GM12878 (cell line): ENCODE measurements around the gene MROH2A.

Experiments
- CHD1 ChIP-seq: IDR thresholded peaks from 2 replicates; pipeline ENCODE4 v1.6.1; 2012; ENCODE audit warnings: low read depth, low read length, improper control_type of control experiment
- EZH2 ChIP-seq: IDR thresholded peaks from 2 replicates; pipeline ENCODE4 v1.6.1; 2012; ENCODE audit warnings: low read depth, mild to moderate bottlenecking, control low read depth, inconsistent platforms, low read length, borderline replicate concordance; ENCODE audit not compliant: control insufficient read depth
- KDM1A ChIP-seq: fragments of 200-600 bp; sonication (generic); IDR thresholded peaks from 2 replicates; pipeline ENCODE4 v1.6.1; 2016; ENCODE audit warnings: borderline replicate concordance
- MTA2 ChIP-seq: fragments of 450-650 bp; IDR thresholded peaks from 2 replicates; pipeline ENCODE4 v1.6.1; 2016; ENCODE audit warnings: low read depth, mild to moderate bottlenecking, moderate library complexity
- MXI1 ChIP-seq: fragments of 150-350 bp; IDR thresholded peaks from 2 replicates; pipeline ENCODE4 v1.6.1; 2011; ENCODE audit warnings: low read depth, mild to moderate bottlenecking, inconsistent platforms, low read length, improper control_type of control experiment
- PML ChIP-seq: IDR thresholded peaks from 2 replicates; pipeline ENCODE4 v1.6.1; 2012; ENCODE audit warnings: low read length, inconsistent platforms
- RB1 ChIP-seq: fragments of 450-650 bp; formaldehyde crosslinking; IDR thresholded peaks from 2 replicates; pipeline ENCODE4 v1.6.1; 2017; ENCODE audit warnings: mild to moderate bottlenecking, borderline replicate concordance
- RFX5 ChIP-seq: IDR thresholded peaks from 2 replicates; pipeline ENCODE4 v1.6.1; 2011; ENCODE audit warnings: low read depth, low read length, improper control_type of control experiment
- SREBF1 ChIP-seq: IDR thresholded peaks from 2 replicates; pipeline ENCODE4 v1.6.1; 2012; ENCODE audit warnings: mild to moderate bottlenecking, low read length
- TARDBP ChIP-seq: IDR thresholded peaks from 2 replicates; pipeline ENCODE4 v1.6.1; 2016; ENCODE audit warnings: borderline replicate concordance
- ZNF24 ChIP-seq: fragments of 450-650 bp; IDR thresholded peaks from 2 replicates; pipeline ENCODE4 v1.6.1; 2017; ENCODE audit warnings: antibody characterized with exemption, mild to moderate bottlenecking
- ZNF384 ChIP-seq: IDR thresholded peaks from 2 replicates; pipeline ENCODE4 v1.6.1; 2012; ENCODE audit warnings: low read depth, mild to moderate bottlenecking, low read length, improper control_type of control experiment, borderline replicate concordance
- TF ChIP-seq, protein P1 (sequence below), 3 experiments: IDR thresholded peaks in 2 of 3; conservative IDR thresholded peaks in 1 of 3; 2 replicates each; pipeline ENCODE4 v1.5.1; 2011; ENCODE audit warnings: low read depth in 3 of 3, low read length in 3 of 3, mild to moderate bottlenecking in 3 of 3, control low read depth in 2 of 3, moderate library complexity in 2 of 3, inconsistent platforms in 1 of 3, mixed read lengths in 1 of 3; ENCODE audit not compliant: control insufficient read depth in 2 of 3, insufficient read depth in 1 of 3; ENCODE audit errors: extremely low read depth in 1 of 3
- TF ChIP-seq, protein P2 (sequence below): fragments of 450-650 bp; IDR thresholded peaks from 2 replicates; pipeline ENCODE4 v1.6.1; 2016; ENCODE audit warnings: mild to moderate bottlenecking

DNA sequence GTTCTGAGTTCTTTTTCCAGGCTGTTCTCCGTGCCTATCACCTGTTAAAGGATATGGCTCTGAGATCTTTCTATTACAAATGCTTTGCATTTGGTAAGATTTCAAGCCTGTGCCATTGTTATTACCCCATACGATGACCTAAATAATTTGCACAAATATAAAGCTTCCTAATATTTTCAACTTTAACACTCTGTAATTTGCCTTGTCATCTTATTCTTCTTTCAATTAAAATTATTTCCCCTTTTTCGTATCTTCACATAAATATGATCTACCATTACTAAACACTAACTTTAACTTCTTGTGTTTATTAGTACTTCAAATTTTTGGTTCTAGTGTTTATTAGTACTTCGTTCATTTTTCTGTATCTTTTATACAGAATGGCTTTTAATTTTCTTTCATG lies 93.3 kb downstream of the MROH2A start:
- TF ChIP-seq ZNF24 = no peak
- TF ChIP-seq, protein P1, sequence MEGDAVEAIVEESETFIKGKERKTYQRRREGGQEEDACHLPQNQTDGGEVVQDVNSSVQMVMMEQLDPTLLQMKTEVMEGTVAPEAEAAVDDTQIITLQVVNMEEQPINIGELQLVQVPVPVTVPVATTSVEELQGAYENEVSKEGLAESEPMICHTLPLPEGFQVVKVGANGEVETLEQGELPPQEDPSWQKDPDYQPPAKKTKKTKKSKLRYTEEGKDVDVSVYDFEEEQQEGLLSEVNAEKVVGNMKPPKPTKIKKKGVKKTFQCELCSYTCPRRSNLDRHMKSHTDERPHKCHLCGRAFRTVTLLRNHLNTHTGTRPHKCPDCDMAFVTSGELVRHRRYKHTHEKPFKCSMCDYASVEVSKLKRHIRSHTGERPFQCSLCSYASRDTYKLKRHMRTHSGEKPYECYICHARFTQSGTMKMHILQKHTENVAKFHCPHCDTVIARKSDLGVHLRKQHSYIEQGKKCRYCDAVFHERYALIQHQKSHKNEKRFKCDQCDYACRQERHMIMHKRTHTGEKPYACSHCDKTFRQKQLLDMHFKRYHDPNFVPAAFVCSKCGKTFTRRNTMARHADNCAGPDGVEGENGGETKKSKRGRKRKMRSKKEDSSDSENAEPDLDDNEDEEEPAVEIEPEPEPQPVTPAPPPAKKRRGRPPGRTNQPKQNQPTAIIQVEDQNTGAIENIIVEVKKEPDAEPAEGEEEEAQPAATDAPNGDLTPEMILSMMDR (IDR thresholded peaks at IDR 0.05 in 2 of 3, conservative IDR thresholded peaks at IDR 0.05 in 1 of 3; ENCODE audit: control insufficient read depth in 2 of 3, extremely low read depth in 1 of 3, insufficient read depth in 1 of 3, low read depth in 3 of 3, low read length in 3 of 3) = no peak
- TF ChIP-seq RB1 = no peak
- TF ChIP-seq EZH2 = no peak
- TF ChIP-seq MTA2 = no peak
- no peak for TF ChIP-seq CHD1
- TF ChIP-seq PML = no peak
- no peak for TF ChIP-seq RFX5
- no peak for TF ChIP-seq ZNF384
- TF ChIP-seq MXI1 = no peak
- no peak for TF ChIP-seq KDM1A
- no peak for TF ChIP-seq SREBF1
- TF ChIP-seq, protein P2, sequence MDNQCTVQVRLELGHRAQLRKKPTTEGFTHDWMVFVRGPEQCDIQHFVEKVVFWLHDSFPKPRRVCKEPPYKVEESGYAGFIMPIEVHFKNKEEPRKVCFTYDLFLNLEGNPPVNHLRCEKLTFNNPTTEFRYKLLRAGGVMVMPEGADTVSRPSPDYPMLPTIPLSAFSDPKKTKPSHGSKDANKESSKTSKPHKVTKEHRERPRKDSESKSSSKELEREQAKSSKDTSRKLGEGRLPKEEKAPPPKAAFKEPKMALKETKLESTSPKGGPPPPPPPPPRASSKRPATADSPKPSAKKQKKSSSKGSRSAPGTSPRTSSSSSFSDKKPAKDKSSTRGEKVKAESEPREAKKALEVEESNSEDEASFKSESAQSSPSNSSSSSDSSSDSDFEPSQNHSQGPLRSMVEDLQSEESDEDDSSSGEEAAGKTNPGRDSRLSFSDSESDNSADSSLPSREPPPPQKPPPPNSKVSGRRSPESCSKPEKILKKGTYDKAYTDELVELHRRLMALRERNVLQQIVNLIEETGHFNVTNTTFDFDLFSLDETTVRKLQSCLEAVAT = no peak
- no peak for TF ChIP-seq TARDBP
